Measurements from ENCODE around the gene LTK. TPM values are rescaled to one million over a fixed set of nuclear protein-coding genes. Genes with fewer than 3 reads are reported as not detected.

The LTK gene
- total and polyA plus RNA-seq, 8 donors, result 1.6 to 4.0 (median 2.5) TPM

GRCh38 chr15:41504751-41505492 lies 8.7 kb downstream of the LTK start:
- Histone ChIP-seq H3K36me3 (no peaks in the 10 kb centered on the region), H3K4me1 (peaks cover 21 to 28% of the 10 kb centered on the region in 2 donors), H3K4me3 (no peak overlapping the region), H3K9me3 (no peaks in the 10 kb centered on the region), H3K27ac (no peak overlapping the region), H3K27me3 (peaks cover 35 to 53% of the 10 kb centered on the region in 2 donors)
- TF ChIP-seq CTCF (IDR thresholded peaks at IDR 0.05), result no peak
- no peak for ATAC-seq
- no peak for DNase-seq
- intact Hi-C loops (cut with DNase I), result no loop called here

GRCh38 chr15:41503669-41504010 lies 10.0 kb downstream of the LTK start:
- TF ChIP-seq CTCF (IDR thresholded peaks at IDR 0.05), result no peak
- Histone ChIP-seq H3K4me1 (peaks cover 21 to 28% of the 10 kb centered on the region in 2 donors), H3K9me3 (no peaks in the 10 kb centered on the region), H3K36me3 (no peaks in the 10 kb centered on the region), H3K27ac (no peak overlapping the region), H3K27me3 (peaks cover 37 to 64% of the 10 kb centered on the region in 2 donors), H3K4me3 (no peak overlapping the region)
- DNase-seq, result no peak
- ATAC-seq, result no peak
- intact Hi-C loops (cut with DNase I), result no loop called here

GRCh38 chr15:41502795-41503668 lies 10.6 kb downstream of the LTK start:
- peaks cover 37 to 70% of the 10 kb centered on the region in 2 donors for H3K27me3 ChIP-seq
- intact Hi-C loops (cut with DNase I), result no loop called here
- no peak for TF ChIP-seq CTCF (IDR thresholded peaks at IDR 0.05)
- H3K36me3 ChIP-seq, result no peaks in the 10 kb centered on the region
- H3K4me3 ChIP-seq, result peak overlapping the region in 1 of 2 donors; percentile 30
- H3K27ac ChIP-seq, result no peak overlapping the region
- ATAC-seq (peak; percentile 21), DNase-seq (no peak)
- H3K4me1 ChIP-seq, result peaks cover 21 to 28% of the 10 kb centered on the region in 2 donors
- H3K9me3 ChIP-seq, result no peaks in the 10 kb centered on the region

GRCh38 chr15:41501931-41502794 lies 11.5 kb downstream of the LTK start:
- Histone ChIP-seq H3K4me1 (peaks cover 21 to 28% of the 10 kb centered on the region in 2 donors), H3K36me3 (no peaks in the 10 kb centered on the region), H3K4me3 (peak overlapping the region in 1 of 2 donors; percentile 30), H3K27me3 (peaks cover 37 to 78% of the 10 kb centered on the region in 2 donors), H3K9me3 (no peaks in the 10 kb centered on the region), H3K27ac (no peak overlapping the region)
- DNase-seq, result peak in 1 of 4 donors; percentile 88
- peak; percentile 58 for ATAC-seq
- intact Hi-C loops (cut with DNase I), result no loop called here
- TF ChIP-seq CTCF (IDR thresholded peaks at IDR 0.05), result no peak
